Activated naive CD4-positive, alpha-beta T cell treated with Interleukin-2 at 50 U/mL for 16 hours (primary cell): Measurements from ENCODE around the gene EID2.

Experiments used
- DNase-seq: peaks from one replicate; pipeline ENCODE4 v3.0.0-alpha.2; 2020

Gene EID2

DNA sequence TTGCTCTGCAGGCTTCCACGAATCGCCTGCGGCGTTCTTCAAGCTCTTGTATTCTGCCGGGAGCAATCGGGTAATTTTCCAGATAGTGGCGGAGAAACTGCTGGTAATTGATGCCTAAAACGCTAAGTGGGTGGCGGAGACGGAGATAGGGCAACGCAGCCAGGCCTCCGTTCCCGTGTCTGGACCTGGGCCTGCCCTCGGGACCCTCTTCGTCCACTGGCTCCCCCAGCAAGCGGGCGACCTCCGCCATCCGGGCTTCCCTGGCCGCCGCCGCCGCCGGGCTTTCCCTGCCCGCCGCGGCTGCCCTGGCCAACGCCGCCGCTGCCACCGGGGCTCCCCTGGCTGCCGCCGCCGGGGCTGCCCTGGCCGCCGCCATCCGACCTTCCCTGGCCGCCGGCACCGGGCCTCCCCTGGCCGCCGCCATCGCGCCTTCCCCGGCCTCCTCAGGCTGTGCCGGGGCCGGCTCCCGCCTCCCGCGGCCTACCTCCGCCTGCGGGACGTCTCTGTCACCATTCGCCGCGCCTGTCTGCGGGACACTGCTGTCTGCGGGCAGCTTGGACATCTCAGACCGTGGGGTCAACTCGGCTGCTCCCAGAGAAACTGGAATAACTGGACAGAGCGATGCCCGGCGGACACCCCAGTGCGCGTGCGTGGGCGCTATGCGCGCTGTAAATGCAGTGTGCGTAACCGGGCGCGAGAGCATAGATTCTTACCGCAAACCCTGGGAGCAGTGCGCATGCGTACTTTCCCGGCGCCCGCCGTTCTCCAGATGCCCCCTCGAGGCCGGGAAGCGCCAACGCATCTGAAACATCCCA, at the start of gene EID2:
Gene EID2 (minus strand): TSS at position 644 of the 815 bp plus-strand sequence. CDS start 82 bp downstream, at position 562.
- DNase-seq: peak; percentile 93

DNA sequence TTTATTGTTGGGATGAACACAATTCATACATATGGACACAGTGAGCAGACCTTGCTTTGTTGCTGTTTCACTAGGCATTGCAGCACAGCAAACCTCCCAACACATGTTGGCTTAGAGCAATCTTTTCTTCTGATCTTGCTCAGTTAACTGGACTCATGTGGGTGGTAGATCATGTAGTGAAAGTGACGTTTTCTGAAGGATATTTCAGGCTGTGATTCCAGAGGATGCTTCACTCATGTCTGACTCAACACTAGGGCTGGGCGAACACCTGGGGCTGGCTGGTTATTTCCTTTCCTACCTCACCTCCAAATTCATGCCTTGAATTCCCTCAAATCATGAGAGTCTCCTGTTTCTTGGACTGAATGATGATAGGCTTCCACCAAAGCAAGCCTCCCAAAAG, 48.1 kb upstream of the EID2 start:
- DNase-seq: no peak

- DNase-seq: no peak
Observed at GRCh38 chr19:39587496-39587895, 47.5 kb upstream of the EID2 start.

DNA sequence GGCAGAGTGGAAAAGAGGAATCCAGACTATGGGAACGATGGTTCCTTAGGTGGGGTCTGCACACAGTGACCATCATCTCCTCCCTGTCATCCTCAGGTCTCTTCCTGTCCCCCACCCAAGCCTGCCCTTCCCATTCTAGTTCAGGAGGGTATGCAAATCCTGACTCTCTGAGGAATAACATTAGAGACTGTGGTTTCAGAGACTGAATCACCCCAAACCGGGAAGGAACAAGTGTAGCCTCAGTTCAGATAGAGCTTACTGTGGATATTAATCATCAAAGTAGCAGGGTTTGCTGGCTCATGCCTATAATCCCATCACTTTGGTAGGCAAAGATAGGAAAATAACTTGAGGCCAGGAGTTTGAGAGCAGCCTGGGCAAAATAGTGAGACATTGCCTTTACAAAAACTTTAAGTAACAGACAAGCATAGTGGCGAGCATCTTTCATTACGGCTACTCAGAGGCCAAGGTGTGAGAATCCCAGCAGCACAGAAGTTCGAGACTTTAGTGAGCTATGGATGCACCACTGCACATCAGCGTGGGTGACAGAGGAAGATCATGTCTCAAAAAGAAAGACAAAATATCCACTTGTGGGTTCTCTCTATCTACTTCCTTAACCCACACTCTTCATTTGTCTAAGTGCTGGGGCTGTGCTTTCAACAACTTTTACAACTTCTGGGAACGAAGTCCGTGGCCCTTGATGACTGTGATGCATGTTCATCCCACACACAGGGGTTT, 43.1 kb upstream of the EID2 start:
- DNase-seq: no peak

DNA sequence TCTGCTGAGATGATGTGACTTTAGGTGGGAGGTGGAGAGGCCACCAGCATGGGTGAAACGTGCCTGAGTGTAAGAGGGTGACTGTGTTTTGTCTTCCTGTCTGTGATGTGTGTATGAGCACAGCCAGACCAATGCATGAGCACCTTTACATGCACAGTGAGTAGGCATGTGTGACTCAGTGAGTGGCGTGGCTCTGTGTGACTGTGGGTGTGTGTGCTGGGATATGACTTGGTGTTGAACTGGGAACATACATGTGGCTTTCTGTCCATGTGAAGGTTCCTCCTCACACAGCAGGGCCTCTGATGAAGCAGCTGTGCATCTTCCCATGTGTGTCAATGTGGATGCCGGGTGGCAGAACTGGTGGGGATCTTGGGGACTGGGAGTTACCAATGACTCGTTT, 42.5 kb upstream of the EID2 start:
- DNase-seq: peak; percentile 29

DNA sequence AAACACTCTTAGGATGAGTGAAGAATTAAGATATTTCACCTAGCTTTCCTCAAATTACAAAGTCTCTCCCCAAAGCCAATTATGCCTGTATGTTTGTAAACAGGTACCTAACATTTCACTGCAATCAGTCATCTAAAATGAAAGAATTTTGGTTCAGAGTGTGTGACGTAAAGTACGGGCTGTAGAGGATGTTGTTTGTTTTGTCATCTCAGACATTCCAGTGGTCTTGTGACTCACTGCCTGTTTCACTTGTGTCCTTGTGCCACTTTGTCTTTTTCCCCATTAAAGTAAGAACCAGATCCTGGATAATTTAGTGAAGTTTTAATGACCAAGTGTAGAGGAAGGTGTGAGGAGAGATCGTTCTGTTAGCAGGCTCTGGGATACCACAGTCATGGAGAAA, 28.6 kb upstream of the EID2 start:
- DNase-seq: no peak

DNA sequence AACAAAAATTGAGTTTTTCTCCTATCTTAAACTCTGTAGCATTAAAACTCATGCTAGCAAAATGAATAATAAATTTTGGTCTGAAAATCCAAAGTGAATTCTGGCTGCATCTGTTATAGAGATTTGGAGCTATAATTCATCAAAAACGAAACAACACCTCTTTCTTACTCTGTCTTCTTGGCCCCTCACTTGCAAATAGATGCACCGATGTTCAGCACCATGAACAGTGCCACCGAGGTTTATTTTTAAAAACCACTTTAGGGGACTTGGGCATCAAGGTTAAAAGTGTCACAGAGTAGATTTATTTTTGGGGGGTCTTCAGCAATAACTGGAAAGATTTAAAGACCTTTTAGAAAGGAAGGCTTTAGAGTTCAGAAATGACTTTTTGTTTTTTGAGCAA, 26.1 kb upstream of the EID2 start:
- DNase-seq: no peak

DNA sequence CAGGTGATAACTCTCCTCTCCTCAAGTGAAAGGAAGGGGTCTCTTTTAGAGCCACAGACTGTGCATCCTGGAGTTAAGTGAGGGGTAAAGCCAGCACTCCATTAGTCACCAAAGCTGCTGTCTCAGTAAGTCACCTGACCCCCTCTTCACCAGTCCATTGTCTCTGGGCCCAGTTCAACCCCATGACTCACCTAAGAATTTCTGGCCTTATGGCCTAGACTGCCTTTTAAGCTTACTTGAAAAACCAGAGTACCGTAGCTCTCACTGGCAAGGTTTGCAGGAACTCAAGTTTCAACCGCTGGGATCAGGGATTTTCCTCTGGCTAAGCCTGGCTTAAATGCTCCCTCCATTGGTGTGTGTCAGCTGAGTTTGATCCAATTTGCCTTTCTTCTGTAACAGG, 23.4 kb upstream of the EID2 start:
- DNase-seq: no peak

- DNase-seq: peak; percentile 11
Observed at GRCh38 chr19:39558624-39559117, 18.7 kb upstream of the EID2 start.

DNA sequence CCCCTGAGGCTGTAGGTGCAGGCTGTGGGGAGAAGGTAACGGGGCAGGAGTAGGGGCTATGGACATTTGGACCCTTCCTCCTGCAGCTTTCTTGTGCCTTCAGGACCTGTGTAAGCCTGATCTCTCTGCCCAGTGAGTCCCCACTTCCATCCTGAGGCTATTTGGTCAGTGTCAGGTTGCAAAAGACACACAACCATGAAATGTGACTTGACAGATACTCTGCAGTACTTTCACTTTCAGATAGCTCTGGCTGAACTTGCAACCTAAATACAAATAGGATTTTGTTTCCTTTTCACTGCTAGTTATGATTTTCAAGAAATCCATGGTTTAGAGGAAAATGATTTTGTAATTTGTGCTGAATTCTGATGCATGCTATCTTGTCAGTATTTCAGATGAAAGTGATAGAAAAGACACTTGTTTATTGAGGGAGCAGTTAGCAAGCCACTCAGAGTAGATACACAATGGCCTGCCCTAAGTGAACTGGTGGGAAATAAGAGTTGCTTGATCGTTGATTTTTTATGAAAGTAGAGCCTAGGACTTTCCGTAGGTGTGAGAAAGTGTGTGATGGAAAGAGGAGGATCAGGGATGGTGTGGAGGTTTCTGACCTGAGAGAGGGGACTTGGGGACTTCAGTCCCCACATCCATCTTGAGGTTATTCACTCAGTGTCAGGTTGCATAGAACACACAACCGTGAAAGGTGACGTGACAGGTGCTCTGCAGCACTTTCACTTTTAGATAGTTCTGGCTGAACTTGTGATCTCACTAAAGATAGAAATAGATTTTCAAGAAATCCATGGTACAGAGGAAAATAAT, 18.1 kb upstream of the EID2 start:
- DNase-seq: peak; percentile 18

- DNase-seq: no peak
Observed at GRCh38 chr19:39555883-39556282, 15.9 kb upstream of the EID2 start.

GRCh38 chr19:39554701-39555311, 14.8 kb upstream of the EID2 start:
- DNase-seq: no peak

- no peak for DNase-seq
Observed at GRCh38 chr19:39553082-39553652, 13.2 kb upstream of the EID2 start.

GRCh38 chr19:39550197-39550596, 10.2 kb upstream of the EID2 start:
- no peak for DNase-seq

DNA sequence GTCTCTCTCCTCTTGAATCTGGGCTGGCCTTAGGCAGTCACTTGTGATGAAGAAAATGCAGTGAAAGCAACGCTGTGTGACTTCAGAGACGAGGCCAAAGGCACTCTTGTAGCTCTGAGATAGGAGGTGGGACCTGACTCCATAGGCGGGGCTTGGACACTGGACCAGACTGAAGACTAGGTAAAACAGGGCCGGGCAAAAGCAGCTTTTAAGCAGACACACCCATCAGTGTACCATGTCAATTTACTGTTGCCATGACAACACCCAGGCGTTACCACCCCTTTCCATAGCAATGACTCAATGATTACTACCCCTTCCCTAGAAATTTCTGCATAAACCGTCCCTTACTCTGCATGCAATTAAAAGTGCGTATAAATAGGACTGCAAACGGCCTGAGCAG, 6.6 kb upstream of the EID2 start:
- DNase-seq: no peak

DNA sequence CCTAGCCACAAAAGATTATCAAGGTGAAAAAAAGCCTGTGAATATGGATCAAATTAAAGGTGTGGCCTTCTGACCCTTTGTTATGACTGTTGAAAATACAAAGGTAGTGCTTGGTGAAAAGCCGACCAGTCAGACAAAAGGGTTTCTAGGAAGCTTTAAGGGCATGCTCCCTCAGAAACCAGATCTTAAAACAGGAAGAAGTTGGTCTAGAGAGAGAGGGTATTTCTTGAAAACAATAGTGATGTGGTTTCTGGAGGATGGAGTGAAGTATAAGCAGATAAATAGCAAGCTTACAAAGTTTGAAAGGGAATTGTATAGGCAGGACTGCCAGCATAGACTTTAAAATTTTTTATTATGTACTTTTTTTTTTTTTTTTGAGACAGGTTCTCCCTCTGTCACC, 5.0 kb upstream of the EID2 start:
- DNase-seq: no peak

DNA sequence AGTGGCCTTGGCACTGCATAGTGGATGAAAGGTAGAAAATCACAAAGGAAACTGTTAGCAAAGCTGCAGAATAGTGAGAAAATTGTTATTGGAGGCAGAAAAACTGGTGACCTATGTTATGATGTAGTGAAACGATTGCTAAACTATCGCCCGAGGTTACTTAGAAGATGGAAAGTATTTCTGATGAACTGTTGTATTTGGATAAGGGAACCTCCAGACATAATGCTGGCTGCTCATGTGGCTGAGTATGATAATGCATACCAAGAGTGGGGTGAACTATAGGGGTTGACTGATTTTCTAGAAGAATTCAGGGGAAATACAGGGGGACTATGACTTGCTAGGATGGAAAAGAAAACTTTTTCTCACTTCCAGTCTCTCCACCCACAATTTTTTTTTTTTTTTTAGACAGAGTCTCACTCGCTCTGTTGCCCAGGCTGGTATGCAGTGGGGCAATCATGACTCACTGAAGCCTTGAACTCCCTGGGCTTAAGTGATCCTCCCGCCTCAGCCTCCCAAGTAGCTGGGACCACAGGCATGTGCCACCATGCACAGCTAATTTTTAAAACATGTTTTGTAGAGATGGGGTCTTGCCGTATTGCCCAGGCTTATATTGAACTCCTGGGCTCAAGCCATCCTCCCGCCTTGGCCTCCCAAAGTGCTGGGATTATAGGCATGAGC, 4.4 kb upstream of the EID2 start:
- DNase-seq: no peak

GRCh38 chr19:39543477-39543857, 3.5 kb upstream of the EID2 start:
- DNase-seq: no peak

DNA sequence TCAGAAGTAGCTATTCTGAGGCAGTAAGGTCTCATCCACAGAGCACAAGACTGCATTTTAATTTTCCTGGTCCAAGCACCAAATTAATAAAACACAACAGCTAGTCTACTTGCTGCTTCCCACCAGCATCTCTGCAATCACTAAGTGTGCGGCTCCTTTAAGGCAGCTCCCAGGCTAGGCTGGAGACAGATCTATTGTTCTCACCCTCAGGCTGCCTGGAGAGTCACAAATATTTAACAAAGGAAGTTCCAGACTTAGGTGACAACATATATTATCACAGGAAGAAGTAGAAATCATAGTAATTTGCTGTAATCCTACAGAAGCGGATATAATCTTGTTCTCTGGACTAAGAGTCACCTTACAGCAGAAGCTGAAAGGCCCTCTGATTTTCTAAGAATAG, 2.2 kb upstream of the EID2 start:
- DNase-seq: no peak

DNA sequence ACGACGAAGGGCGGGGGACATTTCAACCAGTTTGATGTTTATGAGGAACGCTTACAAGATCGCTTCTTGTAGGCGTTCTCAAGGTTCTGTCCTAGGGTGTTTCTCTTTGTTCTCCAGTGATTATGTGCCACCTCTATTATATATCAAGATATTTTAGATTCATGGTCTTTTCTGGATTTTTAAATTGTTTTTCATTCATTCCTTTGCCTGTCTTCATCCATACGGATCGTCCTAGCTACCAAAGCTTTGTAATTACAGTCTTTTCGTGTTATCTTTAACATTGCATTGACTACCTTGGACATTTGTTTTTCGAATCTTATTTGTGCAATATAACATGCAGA, 342 bp upstream of the EID2 start:
- DNase-seq: no peak

DNA sequence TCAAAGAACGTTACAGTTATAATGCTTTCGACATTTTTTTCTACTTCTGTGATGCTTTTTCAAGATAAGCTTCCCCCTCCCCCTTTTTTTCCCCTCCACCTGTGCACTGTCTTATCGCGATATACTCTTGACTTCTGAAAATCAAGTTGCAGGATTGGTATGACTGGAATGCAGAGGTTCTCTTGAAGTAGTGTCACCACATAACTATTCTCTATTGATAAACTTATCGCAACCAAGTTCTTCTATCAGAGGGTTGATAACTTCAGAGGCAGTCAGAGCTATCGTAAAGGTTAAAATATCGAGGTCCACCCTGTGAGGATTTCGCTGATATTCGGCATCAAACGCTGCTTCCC, 820 bp downstream of the EID2 start:
- DNase-seq: no peak

DNA sequence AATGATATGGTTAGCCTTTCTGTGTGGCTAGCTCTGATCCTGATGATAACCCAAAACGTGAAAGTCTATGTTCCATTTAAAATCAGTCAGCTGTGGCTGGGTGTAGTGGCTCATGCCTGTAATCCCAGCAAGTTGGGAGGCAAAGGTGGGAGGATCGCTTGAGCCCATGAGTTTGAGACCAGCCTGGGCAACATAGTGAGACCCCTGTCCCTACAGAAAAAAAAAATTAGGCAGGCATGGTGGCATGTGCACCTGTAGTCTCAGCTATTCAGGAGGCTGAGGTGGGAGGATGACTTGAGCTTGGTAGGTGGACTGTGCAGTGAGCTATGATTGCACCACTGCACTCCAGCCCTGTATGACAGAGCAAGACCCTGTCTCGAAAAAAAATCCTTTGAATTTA, 6.2 kb downstream of the EID2 start:
- DNase-seq: no peak
